Stimulated activated CD4-positive, alpha-beta T cell treated with anti-CD3 and anti-CD28 coated beads, Interleukin-1b, Interleukin-23, amount 100 ng/mL, for 4 hours (primary cell): ENCODE data around the gene KLF1.
"Not testable (repeated sequence)": the region's sequence is repeated elsewhere in the genome, so short reads cannot be mapped to it uniquely, and the experiment has no call there.

Experiments used
- DNase-seq, 2 donors: peaks; one replicate each; pipeline ENCODE4 v3.0.0-alpha.2; 2020; ENCODE audit warnings: low read depth in 2 of 2

KLF1 gene

GRCh38 chr19:12890787-12891552 lies 4.0 kb upstream of the KLF1 start, which contains the start of gene GCDH:
GCDH (plus strand) TSS chr19:12891160; CDS start chr19:12891305, 145 bp downstream.
- DNase-seq = peak; percentile 85 to 93

- DNase-seq = not testable (repeated sequence)
Observed at GRCh38 chr19:12890299-12890786, 3.3 kb upstream of the KLF1 start.

GRCh38 chr19:12888006-12888603 lies 1.1 kb upstream of the KLF1 start:
- DNase-seq = no peak

GRCh38 chr19:12886651-12886968 lies 391 bp downstream of the KLF1 start:
- DNase-seq = no peak

- no peak for DNase-seq
Observed at GRCh38 chr19:12885749-12886650, 1.0 kb downstream of the KLF1 start.

- DNase-seq = peak; percentile 81 to 90
Observed at GRCh38 chr19:12884926-12885748, 1.9 kb downstream of the KLF1 start.

GRCh38 chr19:12884627-12884925 lies 2.4 kb downstream of the KLF1 start:
- DNase-seq = no peak

- DNase-seq = no peak
Observed at GRCh38 chr19:12884202-12884601, 2.8 kb downstream of the KLF1 start.

- DNase-seq = no peak
Observed at GRCh38 chr19:12882589-12882988, 4.4 kb downstream of the KLF1 start.

GRCh38 chr19:12881172-12881808 lies 5.7 kb downstream of the KLF1 start, which contains the start of gene DNASE2:
DNASE2 (minus strand) TSS chr19:12881449; CDS start chr19:12881375, 74 bp downstream.
- DNase-seq = peak; percentile 77 to 82

GRCh38 chr19:12880551-12881171 lies 6.3 kb downstream of the KLF1 start:
- no peak for DNase-seq

- DNase-seq = no peak
Observed at GRCh38 chr19:12875086-12875485, 11.9 kb downstream of the KLF1 start.

- DNase-seq = no peak
Observed at GRCh38 chr19:12873891-12874745, 12.9 kb downstream of the KLF1 start.

- DNase-seq = peak; percentile 7 to 57
Observed at GRCh38 chr19:12872941-12873890, 13.8 kb downstream of the KLF1 start.

GRCh38 chr19:12872255-12872654 lies 14.7 kb downstream of the KLF1 start:
- no peak for DNase-seq

- DNase-seq = no peak
Observed at GRCh38 chr19:12871681-12872080, 15.3 kb downstream of the KLF1 start.

- no peak for DNase-seq
Observed at GRCh38 chr19:12868540-12869112, 18.4 kb downstream of the KLF1 start.
